Left lung (tissue), 10 donors: Measurements from ENCODE around the gene AANAT. TPM values are rescaled to one million over a fixed set of nuclear protein-coding genes. Genes with fewer than 3 reads are reported as not detected.

ENCODE experiments used
- ATAC-seq: fragments of 200-7000 bp; cut with Tn5 transposase; one replicate; pipeline ENCODE4 v1.9.1; 2020; ENCODE audit warnings: moderate library complexity
- DNase-seq, 4 donors: peaks; one replicate each; pipeline ENCODE4 v3.0.0-alpha.2; 2013 to 2020
- H3K27ac ChIP-seq, 2 donors: fragments of 200-600 bp; sonication (generic) in 1 of 2; one replicate each; pipeline versions ENCODE4 v1.5.0 to v1.8.0; 2020 to 2021
- H3K27me3 ChIP-seq, 2 donors: fragments of 200-600 bp; sonication (generic) in 1 of 2; one replicate each; pipeline versions ENCODE4 v1.5.0 to v1.8.0; 2020 to 2021
- H3K36me3 ChIP-seq, 2 donors: fragments of 200-600 bp; sonication (generic) in 1 of 2; one replicate each; pipeline versions ENCODE4 v1.5.0 to v1.8.0; 2020 to 2021
- H3K4me1 ChIP-seq, 2 donors: fragments of 200-600 bp; one replicate each; pipeline ENCODE4 v1.8.0; 2021
- H3K4me3 ChIP-seq, 2 donors: fragments of 200-600 bp; sonication (generic) in 1 of 2; one replicate each; pipeline versions ENCODE4 v1.5.0 to v1.8.0; 2020 to 2021; ENCODE audit warnings: mild to moderate bottlenecking in 1 of 2
- H3K9me3 ChIP-seq, 2 donors: fragments of 200-600 bp; sonication (generic) in 1 of 2; one replicate each; pipeline versions ENCODE4 v1.5.0 to v1.8.0; 2020 to 2021
- CTCF ChIP-seq, 2 donors: fragments of 200-600 bp; sonication (generic) in 1 of 2; IDR thresholded peaks; one replicate each; pipeline versions ENCODE4 v1.5.0 to v1.8.0; 2021; ENCODE audit warnings: antibody characterized with exemption in 2 of 2
- intact Hi-C, 2 donors: fragments of 100-400 bp; cut with DNase I; formaldehyde crosslinking; loops; one replicate each; pipeline versions ENCODE4 v1.11.2 to v1.14.2; 2022
- polyA plus RNA-seq, 6 donors: library from polyadenylated mRNA; unstranded; fragments of 120-200 nt; gene quantifications; one replicate each; pipeline ENCODE4 v1.2.1, GENCODE V29; 2013; ENCODE audit not compliant: insufficient read length in 6 of 6
- total RNA-seq, 2 donors: library from RNA; stranded (reverse); fragmentation: NEBNext Ultra II Directional; extraction: Animal tissue kit (Norgen Biotek cat#: 25700); gene quantifications; one replicate each; pipeline ENCODE4 v1.2.1, GENCODE V29; 2021
- donor health status: DM: no; HTN: yes; CAD: no.
- donor health status: DM: no; HTN: no; CAD: no.

Gene AANAT
- total and polyA plus RNA-seq, 8 donors, result 0.10 to 0.23 (median 0.18) TPM; not detected in 3

- Histone ChIP-seq H3K27me3 (no peaks in the 10 kb centered on the region), H3K9me3 (no peaks in the 10 kb centered on the region), H3K36me3 (no peaks in the 10 kb centered on the region), H3K4me1 (peaks cover 0 to 9% of the 10 kb centered on the region in 2 donors), H3K27ac (no peak overlapping the region), H3K4me3 (no peak overlapping the region)
- ATAC-seq (no peak), DNase-seq (no peak)
- intact Hi-C loops, result no loop called here
- no peak for TF ChIP-seq CTCF (IDR thresholded peaks at IDR 0.05)
Measured at GRCh38 chr17:76422860-76423259, 44.5 kb upstream of the AANAT start.

GRCh38 chr17:76426853-76427252 is 40.5 kb upstream of the AANAT start:
- Histone ChIP-seq H3K9me3 (no peaks in the 10 kb centered on the region), H3K27ac (no peak overlapping the region), H3K36me3 (no peaks in the 10 kb centered on the region), H3K4me3 (no peak overlapping the region), H3K4me1 (peaks cover 0 to 20% of the 10 kb centered on the region in 2 donors), H3K27me3 (no peaks in the 10 kb centered on the region)
- ATAC-seq (no peak), DNase-seq (no peak)
- TF ChIP-seq CTCF (IDR thresholded peaks at IDR 0.05), result no peak
- intact Hi-C loops, result no loop called here

GRCh38 chr17:76427501-76428231 is 39.7 kb upstream of the AANAT start:
- TF ChIP-seq CTCF (IDR thresholded peaks at IDR 0.05), result no peak
- no peaks in the 10 kb centered on the region for H3K9me3 ChIP-seq
- H3K27me3 ChIP-seq, result no peaks in the 10 kb centered on the region
- ATAC-seq (no peak), DNase-seq (no peak)
- no peaks in the 10 kb centered on the region for H3K36me3 ChIP-seq
- peak overlapping the region; percentile 21 to 33 for H3K27ac ChIP-seq
- no peak overlapping the region for H3K4me3 ChIP-seq
- intact Hi-C loops, result no loop called here
- H3K4me1 ChIP-seq, result peaks cover 0 to 20% of the 10 kb centered on the region in 2 donors

GRCh38 chr17:76428511-76428910 is 38.9 kb upstream of the AANAT start:
- no peak for TF ChIP-seq CTCF (IDR thresholded peaks at IDR 0.05)
- H3K9me3 ChIP-seq, result no peaks in the 10 kb centered on the region
- DNase-seq (no peak), ATAC-seq (no peak)
- no peaks in the 10 kb centered on the region for H3K36me3 ChIP-seq
- peak overlapping the region; percentile 21 to 33 for H3K27ac ChIP-seq
- H3K4me3 ChIP-seq, result no peak overlapping the region
- peaks cover 0 to 20% of the 10 kb centered on the region in 2 donors for H3K4me1 ChIP-seq
- H3K27me3 ChIP-seq, result no peaks in the 10 kb centered on the region
- intact Hi-C loops, result no loop called here

GRCh38 chr17:76431509-76431908 is 35.9 kb upstream of the AANAT start:
- H3K9me3 ChIP-seq, result no peaks in the 10 kb centered on the region
- no peak overlapping the region for H3K4me3 ChIP-seq
- no peaks in the 10 kb centered on the region for H3K27me3 ChIP-seq
- no peak for DNase-seq
- intact Hi-C loops, result no loop called here
- no peak for TF ChIP-seq CTCF (IDR thresholded peaks at IDR 0.05)
- H3K36me3 ChIP-seq, result no peaks in the 10 kb centered on the region
- H3K27ac ChIP-seq, result no peak overlapping the region
- H3K4me1 ChIP-seq, result peaks cover 0 to 20% of the 10 kb centered on the region in 2 donors
- ATAC-seq, result no peak
